OCI-LY1 (cell line): ENCODE results near the gene ZNF160.

Source experiments
- H2AFZ ChIP-seq: fragments of 200-600 bp; sonication (generic), shearing (Covaris generic); 2 replicates; pipeline ENCODE4 v1.6.0; 2014; ENCODE audit warnings: antibody characterized with exemption, mild to moderate bottlenecking, low read length
- H3F3A ChIP-seq: fragments of 200-600 bp; sonication (generic), shearing (Covaris generic); 2 replicates; pipeline ENCODE4 v1.6.0; 2014; ENCODE audit warnings: mild to moderate bottlenecking, antibody characterized with exemption, low read length, moderate library complexity; ENCODE audit not compliant: insufficient read depth
- H3K27ac ChIP-seq: fragments of 200-600 bp; sonication (generic); 2 replicates; pipeline ENCODE4 v1.5.1; 2014; ENCODE audit warnings: low read length, mixed run types, mild to moderate bottlenecking, low read depth; ENCODE audit not compliant: poor library complexity, severe bottlenecking
- H3K27me3 ChIP-seq: fragments of 200-600 bp; sonication (generic); 2 replicates; pipeline ENCODE4 v1.6.0; 2014; ENCODE audit warnings: antibody characterized with exemption, mild to moderate bottlenecking, low read length, moderate library complexity; ENCODE audit not compliant: insufficient read depth
- H3K36me3 ChIP-seq: fragments of 200-600 bp; sonication (generic); 2 replicates; pipeline ENCODE4 v1.6.1; 2014; ENCODE audit warnings: mild to moderate bottlenecking, antibody characterized with exemption, low read length, moderate library complexity, mixed read lengths; ENCODE audit not compliant: insufficient read depth
- H3K4me1 ChIP-seq: fragments of 200-600 bp; sonication (generic); 2 replicates; pipeline ENCODE4 v1.5.1; 2014; ENCODE audit warnings: mild to moderate bottlenecking, low read length, moderate library complexity; ENCODE audit not compliant: insufficient read depth, severe bottlenecking
- H3K4me2 ChIP-seq: fragments of 200-600 bp; sonication (generic), shearing (Covaris generic); 2 replicates; pipeline ENCODE4 v1.6.1; 2014; ENCODE audit warnings: low read length
- H3K4me3 ChIP-seq: fragments of 200-600 bp; sonication (generic); 2 replicates; pipeline ENCODE4 v1.5.1; 2014; ENCODE audit warnings: low read length, low read depth, mild to moderate bottlenecking, mixed read lengths; ENCODE audit not compliant: poor library complexity, severe bottlenecking
- H3K79me2 ChIP-seq: fragments of 200-600 bp; shearing (Covaris generic); 2 replicates; pipeline ENCODE4 v1.6.1; 2016; ENCODE audit warnings: mixed run types, low read length, mixed read lengths; ENCODE audit not compliant: insufficient read depth
- H3K9ac ChIP-seq: fragments of 200-600 bp; sonication (generic), shearing (Covaris generic); 2 replicates; pipeline ENCODE4 v1.6.1; 2014; ENCODE audit warnings: mild to moderate bottlenecking, low read length, mixed read lengths
- H3K9me2 ChIP-seq: fragments of 200-600 bp; sonication (generic), shearing (Covaris generic); 2 replicates; pipeline ENCODE4 v1.6.1; 2014; ENCODE audit warnings: low read depth, mild to moderate bottlenecking, low read length, mixed read lengths
- H3K9me3 ChIP-seq: fragments of 200-600 bp; shearing (Covaris generic); 2 replicates; pipeline ENCODE4 v1.6.1; 2014; ENCODE audit warnings: low read length, mixed read lengths
- H4K20me1 ChIP-seq: fragments of 200-600 bp; sonication (generic), shearing (Covaris generic); 2 replicates; pipeline ENCODE4 v1.6.0; 2016; ENCODE audit warnings: mild to moderate bottlenecking, low read length; ENCODE audit not compliant: insufficient read depth
- EZH2 ChIP-seq: fragments of 200-600 bp; sonication (generic), shearing (Covaris generic); IDR thresholded peaks from 2 replicates; pipeline ENCODE4 v1.8.0; 2017; ENCODE audit warnings: borderline replicate concordance, mixed run types, mild to moderate bottlenecking, antibody characterized with exemption, low read length, moderate library complexity, mixed read lengths
- TF ChIP-seq, protein P1 (sequence below): fragments of 200-600 bp; sonication (generic), shearing (Covaris generic); IDR thresholded peaks from 2 replicates; pipeline ENCODE4 v1.5.1; 2017; ENCODE audit warnings: mild to moderate bottlenecking, antibody characterized with exemption, low read length, moderate library complexity, mixed read lengths

The ZNF160 gene

DNA sequence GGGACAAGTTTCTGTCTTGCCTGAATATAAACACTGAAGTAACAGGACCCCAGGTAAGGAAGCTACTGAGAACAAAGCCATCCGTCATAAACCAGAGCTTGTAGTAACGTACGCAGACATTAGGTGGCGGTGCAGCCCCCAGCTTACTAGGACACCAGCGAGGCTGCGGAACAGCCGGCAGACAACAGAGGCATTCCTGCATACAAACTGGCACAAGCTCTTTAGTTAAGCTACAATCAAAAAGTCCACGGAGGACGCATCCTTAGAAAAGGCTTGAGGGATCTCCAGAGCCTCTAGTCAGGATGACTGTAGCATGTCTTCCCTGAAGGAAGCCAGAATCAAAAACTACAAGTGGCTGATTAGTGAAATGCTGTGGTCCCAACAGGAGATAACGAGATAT, 26.2 kb downstream of the ZNF160 start:
- Histone ChIP-seq H3K9me2 (no peaks in the 10 kb centered on the region), H3F3A (no peaks in the 10 kb centered on the region), H3K4me3 (no peak overlapping the region), H3K79me2 (no peaks in the 10 kb centered on the region), H3K4me1 (no peaks in the 10 kb centered on the region), H3K9me3 (peaks cover 25% of the 10 kb centered on the region), H3K27ac (no peak overlapping the region), H3K4me2 (no peak overlapping the region), H2AFZ (no peak overlapping the region), H3K9ac (no peak overlapping the region), H3K36me3 (peaks cover 95% of the 10 kb centered on the region), H4K20me1 (no peaks in the 10 kb centered on the region), H3K27me3 (no peaks in the 10 kb centered on the region)
- no peak for TF ChIP-seq EZH2
- TF ChIP-seq, protein P1, sequence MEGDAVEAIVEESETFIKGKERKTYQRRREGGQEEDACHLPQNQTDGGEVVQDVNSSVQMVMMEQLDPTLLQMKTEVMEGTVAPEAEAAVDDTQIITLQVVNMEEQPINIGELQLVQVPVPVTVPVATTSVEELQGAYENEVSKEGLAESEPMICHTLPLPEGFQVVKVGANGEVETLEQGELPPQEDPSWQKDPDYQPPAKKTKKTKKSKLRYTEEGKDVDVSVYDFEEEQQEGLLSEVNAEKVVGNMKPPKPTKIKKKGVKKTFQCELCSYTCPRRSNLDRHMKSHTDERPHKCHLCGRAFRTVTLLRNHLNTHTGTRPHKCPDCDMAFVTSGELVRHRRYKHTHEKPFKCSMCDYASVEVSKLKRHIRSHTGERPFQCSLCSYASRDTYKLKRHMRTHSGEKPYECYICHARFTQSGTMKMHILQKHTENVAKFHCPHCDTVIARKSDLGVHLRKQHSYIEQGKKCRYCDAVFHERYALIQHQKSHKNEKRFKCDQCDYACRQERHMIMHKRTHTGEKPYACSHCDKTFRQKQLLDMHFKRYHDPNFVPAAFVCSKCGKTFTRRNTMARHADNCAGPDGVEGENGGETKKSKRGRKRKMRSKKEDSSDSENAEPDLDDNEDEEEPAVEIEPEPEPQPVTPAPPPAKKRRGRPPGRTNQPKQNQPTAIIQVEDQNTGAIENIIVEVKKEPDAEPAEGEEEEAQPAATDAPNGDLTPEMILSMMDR = peak; percentile 29; the same call in 1 of the 2 replicates

DNA sequence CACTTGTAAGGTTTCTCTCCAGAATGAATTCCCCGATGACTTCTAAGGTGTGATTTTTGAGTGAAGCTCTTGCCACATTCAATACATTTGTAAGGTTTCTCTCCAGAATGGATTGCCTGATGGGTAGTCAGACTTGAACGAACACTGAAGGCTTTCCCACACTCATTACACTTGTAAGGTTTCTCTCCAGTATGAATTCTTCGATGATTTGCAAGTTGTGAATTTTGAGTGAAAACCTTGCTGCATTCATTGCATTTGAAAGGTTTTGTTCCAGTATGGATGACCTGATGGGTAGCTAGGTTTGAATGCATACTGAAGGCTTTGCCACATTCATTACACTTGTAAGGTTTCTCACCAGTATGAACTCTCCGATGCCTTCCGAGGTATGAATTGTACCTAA, 34.4 kb downstream of the ZNF160 start:
- H3K9me3 ChIP-seq = peaks cover 37% of the 10 kb centered on the region
- H3K4me3 ChIP-seq = no peak overlapping the region

DNA sequence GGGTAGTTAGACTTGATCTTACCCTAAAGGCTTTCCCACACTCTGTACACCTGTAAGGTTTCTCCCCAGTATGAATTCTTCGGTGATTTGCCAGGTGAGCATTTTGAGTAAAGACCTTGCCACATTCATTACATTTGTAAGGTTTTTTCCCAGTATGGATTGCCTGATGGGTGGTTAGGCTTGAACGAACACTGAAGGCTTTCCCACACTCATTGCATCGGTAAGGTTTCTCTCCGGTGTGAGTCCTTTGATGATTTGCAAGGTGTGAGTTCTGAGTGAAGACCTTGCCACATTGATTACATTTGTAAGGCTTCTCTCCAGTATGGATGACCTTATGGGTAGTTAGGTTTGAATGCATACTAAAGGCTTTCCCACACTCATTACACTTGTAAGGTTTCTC, 35.0 kb downstream of the ZNF160 start:
- no peak overlapping the region for H3K4me3 ChIP-seq
- peaks cover 64% of the 10 kb centered on the region for H3K36me3 ChIP-seq
- H3K79me2 ChIP-seq = no peaks in the 10 kb centered on the region
- H2AFZ ChIP-seq = no peak overlapping the region
- no peak overlapping the region for H3K9ac ChIP-seq
- H3K27me3 ChIP-seq = no peaks in the 10 kb centered on the region
- H3K4me2 ChIP-seq = no peak overlapping the region
- H3K9me2 ChIP-seq = no peaks in the 10 kb centered on the region
- no peaks in the 10 kb centered on the region for H3K4me1 ChIP-seq
- TF ChIP-seq EZH2 = no peak
- TF ChIP-seq, protein P1 = no peak
- no peaks in the 10 kb centered on the region for H4K20me1 ChIP-seq
- H3F3A ChIP-seq = no peaks in the 10 kb centered on the region
- H3K9me3 ChIP-seq = peaks cover 36% of the 10 kb centered on the region
- no peak overlapping the region for H3K27ac ChIP-seq

More for the DNA sequence above, 34.4 kb downstream of the ZNF160 start:
- Histone ChIP-seq H2AFZ (no peak overlapping the region), H3K79me2 (no peaks in the 10 kb centered on the region), H3K27ac (no peak overlapping the region), H4K20me1 (no peaks in the 10 kb centered on the region), H3F3A (no peaks in the 10 kb centered on the region), H3K36me3 (peaks cover 70% of the 10 kb centered on the region), H3K4me2 (no peak overlapping the region), H3K9ac (no peak overlapping the region), H3K9me2 (no peaks in the 10 kb centered on the region), H3K4me1 (no peaks in the 10 kb centered on the region), H3K27me3 (no peaks in the 10 kb centered on the region)
- TF ChIP-seq, protein P1 = no peak
- TF ChIP-seq EZH2 = no peak
